ENCODE measurements around the gene STAT3. TPM values are rescaled to one million over a fixed set of nuclear protein-coding genes. Genes with fewer than 3 reads are reported as not detected.
"Not testable (repeated sequence)": the region's sequence is repeated elsewhere in the genome, so short reads cannot be mapped to it uniquely, and the experiment has no call there.

STAT3 gene
- total RNA-seq, 4 donors from 2014 or later: 146 to 253 (median 205) TPM

DNA sequence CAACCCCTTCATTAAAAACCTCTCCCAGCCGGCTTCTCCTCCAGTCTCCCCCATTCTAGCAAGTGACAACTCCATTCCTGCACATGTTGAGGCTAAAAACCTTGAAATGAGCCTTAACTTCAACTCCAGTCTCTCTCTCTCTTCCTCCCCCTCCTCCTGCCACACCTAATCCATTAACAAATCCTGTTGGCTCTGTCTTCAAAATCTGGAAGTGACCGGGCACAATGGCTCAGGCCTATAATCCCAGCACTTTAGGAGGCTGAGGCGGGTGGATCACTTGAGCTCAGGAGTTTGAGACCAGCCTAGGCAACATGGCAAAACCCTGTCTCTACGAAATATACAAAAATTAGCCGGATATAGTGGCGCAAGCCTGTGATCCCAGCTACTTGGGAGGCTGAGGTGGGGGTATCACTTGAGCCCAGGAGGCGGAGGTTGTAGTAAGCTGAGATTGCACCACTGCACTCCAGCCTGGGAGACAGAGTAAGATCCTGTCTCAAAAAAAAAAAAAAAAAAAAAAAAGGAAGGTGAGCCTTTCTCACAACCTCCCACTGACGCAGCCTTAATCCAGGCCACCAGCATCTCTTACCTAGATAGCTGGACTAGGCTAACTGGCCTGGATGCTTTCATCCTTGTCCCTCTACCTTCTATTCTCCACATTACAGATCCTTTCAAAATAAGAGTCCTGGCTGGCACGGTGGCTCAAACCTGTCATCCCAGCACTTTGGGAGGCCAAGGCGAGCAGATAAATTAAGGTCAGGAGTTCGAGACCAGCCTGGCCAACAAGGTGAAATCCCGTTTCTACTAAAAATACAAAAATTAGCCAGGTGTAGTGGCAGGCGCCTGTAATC lies 21.8 kb downstream of the STAT3 start:
- H3K36me3 ChIP-seq, H3K4me3 ChIP-seq, ATAC-seq, H3K27me3 ChIP-seq, H3K9me3 ChIP-seq: not testable (repeated sequence)
- peaks cover 4 to 78% (median 32%) of the 10 kb centered on the region in 3 donors for H3K4me1 ChIP-seq
- H3K27ac ChIP-seq: peak overlapping the region in 2 of 4 donors; percentile 11 to 35
- 50 to 61% methylated on average over 1 to 2 of the region's 13 CpGs for WGBS, 2 donors (ENCODE audit: low coverage in 1 of 2)

DNA sequence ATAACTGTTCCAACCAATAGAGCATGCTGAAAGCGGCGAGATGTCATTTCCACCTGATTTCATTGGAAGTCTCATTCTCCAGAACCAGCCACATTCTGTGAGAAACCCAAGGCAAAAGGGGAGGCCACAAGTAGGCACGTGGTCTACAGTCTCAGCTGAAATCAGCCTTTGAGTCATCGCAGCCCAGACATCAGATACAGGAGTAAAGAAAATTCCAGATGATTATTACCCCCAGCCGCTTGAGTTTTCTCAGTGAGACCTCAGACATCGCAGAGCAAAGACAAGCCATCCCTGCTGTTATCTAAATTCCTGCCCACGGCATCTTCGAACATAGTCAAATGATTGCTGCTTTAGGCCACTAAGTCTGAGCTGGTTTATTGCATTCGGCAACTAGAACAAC lies 23.1 kb downstream of the STAT3 start:
- WGBS, 2 donors (ENCODE audit: low coverage in 1 of 2): 94 to 96% methylated on average over 6 to 8 of the region's 9 CpGs
- H3K27ac ChIP-seq: peak overlapping the region in 3 of 4 donors; percentile 4 to 72 (median 71)
- H3K27me3 ChIP-seq: no peaks in the 10 kb centered on the region
- no peak for TF ChIP-seq POLR2AphosphoS5 (IDR thresholded peaks at IDR 0.05)
- no peak for TF ChIP-seq POLR2A (IDR thresholded peaks at IDR 0.05)
- TF ChIP-seq, protein P1, sequence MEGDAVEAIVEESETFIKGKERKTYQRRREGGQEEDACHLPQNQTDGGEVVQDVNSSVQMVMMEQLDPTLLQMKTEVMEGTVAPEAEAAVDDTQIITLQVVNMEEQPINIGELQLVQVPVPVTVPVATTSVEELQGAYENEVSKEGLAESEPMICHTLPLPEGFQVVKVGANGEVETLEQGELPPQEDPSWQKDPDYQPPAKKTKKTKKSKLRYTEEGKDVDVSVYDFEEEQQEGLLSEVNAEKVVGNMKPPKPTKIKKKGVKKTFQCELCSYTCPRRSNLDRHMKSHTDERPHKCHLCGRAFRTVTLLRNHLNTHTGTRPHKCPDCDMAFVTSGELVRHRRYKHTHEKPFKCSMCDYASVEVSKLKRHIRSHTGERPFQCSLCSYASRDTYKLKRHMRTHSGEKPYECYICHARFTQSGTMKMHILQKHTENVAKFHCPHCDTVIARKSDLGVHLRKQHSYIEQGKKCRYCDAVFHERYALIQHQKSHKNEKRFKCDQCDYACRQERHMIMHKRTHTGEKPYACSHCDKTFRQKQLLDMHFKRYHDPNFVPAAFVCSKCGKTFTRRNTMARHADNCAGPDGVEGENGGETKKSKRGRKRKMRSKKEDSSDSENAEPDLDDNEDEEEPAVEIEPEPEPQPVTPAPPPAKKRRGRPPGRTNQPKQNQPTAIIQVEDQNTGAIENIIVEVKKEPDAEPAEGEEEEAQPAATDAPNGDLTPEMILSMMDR (IDR thresholded peaks at IDR 0.05): no peak
- no peak for TF ChIP-seq EP300 (IDR thresholded peaks at IDR 0.05)
- no peak overlapping the region for H3K4me3 ChIP-seq
- no peaks in the 10 kb centered on the region for H3K36me3 ChIP-seq
- H3K9me3 ChIP-seq: no peaks in the 10 kb centered on the region
- ATAC-seq: no peak
- peaks cover 4 to 85% (median 34%) of the 10 kb centered on the region in 3 donors for H3K4me1 ChIP-seq

DNA sequence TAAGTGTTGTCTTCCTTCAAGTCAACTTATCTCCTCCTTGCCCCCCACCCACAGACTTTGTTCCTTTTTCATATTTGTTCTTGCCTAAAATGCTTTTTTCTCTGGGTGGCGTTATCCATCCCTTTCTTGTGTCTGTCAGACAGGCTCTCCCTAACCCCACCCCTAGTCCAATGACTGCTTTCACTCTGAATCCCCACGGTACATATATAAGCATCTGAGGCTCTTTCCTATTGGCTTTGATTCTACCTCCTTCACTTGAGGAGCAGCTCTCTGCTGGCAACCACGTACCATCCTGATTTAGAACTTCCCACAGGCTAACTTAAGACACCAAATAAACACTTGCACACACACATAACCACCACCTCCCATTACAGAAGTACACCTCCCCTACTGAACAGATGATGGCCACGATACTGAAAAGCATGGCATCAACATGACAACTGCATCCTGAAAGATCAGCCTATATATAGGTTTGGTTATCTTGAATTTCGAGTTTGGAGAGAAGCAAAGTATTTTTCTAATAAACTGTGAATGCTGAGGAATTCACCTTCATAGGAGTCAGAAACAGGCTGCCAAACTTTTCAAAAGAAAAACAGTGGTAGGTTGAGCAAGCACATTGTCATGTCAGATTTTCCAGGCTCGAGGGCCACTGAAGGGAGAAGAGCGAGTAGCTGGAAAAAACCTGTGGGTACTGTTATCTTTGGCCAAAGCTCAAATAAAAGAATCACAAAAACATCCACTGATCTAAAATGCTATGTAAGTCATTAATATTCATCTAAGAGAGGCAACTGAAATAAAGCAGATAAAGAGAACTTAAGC lies 24.3 kb downstream of the STAT3 start:
- WGBS, 2 donors (ENCODE audit: low coverage in 1 of 2): 27 to 38% methylated on average over 7 of the region's 7 CpGs
- no peaks in the 10 kb centered on the region for H3K36me3 ChIP-seq
- no peak for TF ChIP-seq POLR2A (IDR thresholded peaks at IDR 0.05)
- TF ChIP-seq POLR2AphosphoS5 (IDR thresholded peaks at IDR 0.05): no peak
- TF ChIP-seq, protein P1 (IDR thresholded peaks at IDR 0.05): no peak
- no peak for TF ChIP-seq EP300 (IDR thresholded peaks at IDR 0.05)
- peak overlapping the region; percentile 30 to 72 (median 68) for H3K27ac ChIP-seq
- H3K4me3 ChIP-seq: no peak overlapping the region
- peak; percentile 49 for ATAC-seq
- H3K4me1 ChIP-seq: peaks cover 4 to 91% (median 35%) of the 10 kb centered on the region in 3 donors
- no peaks in the 10 kb centered on the region for H3K27me3 ChIP-seq
- no peaks in the 10 kb centered on the region for H3K9me3 ChIP-seq

DNA sequence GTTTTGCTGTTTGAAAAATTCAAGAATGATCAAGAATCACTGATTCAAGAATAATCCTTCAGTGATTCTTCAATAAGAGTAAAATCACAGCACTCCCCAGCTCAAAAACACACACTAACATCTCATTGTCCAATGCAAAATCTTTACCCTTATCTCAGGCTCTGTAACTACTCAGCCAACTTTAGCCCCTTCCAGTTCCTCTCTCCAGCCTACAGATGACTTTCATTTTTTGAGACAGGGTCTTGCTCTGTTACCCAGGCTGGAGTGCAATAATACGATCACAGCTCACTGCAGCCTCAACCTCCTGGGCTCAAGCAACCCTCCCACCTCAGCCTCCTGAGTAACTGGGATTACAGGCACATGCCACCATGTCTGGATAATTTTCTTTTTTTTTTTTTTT lies 25.0 kb downstream of the STAT3 start:
- WGBS, 2 donors (ENCODE audit: low coverage in 1 of 2): 80 to 85% methylated on average over 1 of the region's 1 CpG
- TF ChIP-seq POLR2AphosphoS5 (IDR thresholded peaks at IDR 0.05): no peak
- TF ChIP-seq, protein P1 (IDR thresholded peaks at IDR 0.05): no peak
- no peak for TF ChIP-seq POLR2A (IDR thresholded peaks at IDR 0.05)
- no peak for TF ChIP-seq EP300 (IDR thresholded peaks at IDR 0.05)
- ATAC-seq: no peak
- Histone ChIP-seq H3K27me3 (no peaks in the 10 kb centered on the region), H3K9me3 (no peaks in the 10 kb centered on the region), H3K4me1 (peaks cover 4 to 93% (median 35%) of the 10 kb centered on the region in 3 donors), H3K36me3 (no peaks in the 10 kb centered on the region), H3K4me3 (no peak overlapping the region), H3K27ac (peak overlapping the region in 3 of 4 donors; percentile 49 to 71 (median 66))

DNA sequence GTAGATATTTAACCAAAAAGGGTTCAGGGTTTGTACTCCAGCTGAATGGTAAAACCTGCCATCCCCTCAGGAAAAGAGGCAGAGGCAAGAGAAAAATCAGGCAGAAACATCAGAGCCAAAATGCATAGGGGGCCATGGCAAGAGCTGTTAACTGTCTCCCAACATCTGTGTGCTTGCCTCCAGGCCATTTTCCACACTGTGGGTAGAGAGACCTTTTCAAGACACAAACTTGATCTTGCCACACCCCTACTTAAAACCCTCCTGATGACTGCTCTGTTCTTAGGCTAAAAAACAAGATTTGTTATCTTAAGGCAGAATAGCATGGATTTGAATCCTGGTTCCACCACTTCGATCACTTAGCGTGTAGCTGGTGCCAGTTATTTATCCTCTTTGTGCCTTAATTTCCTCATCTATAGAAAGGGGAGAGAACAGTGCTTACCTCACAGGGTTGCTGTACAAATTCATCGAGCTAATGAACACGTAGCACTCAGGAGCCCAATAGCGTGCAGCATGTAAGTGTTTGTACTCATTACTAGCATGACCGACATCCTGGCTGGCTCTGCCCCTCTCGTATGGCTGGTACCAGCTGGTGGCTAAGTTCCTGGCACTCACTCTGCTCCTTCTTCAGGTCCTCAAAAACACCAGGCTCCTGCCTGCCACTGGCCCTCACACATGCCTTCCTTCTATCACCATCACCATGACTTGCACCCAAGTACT lies 25.8 kb downstream of the STAT3 start:
- Histone ChIP-seq H3K36me3 (no peaks in the 10 kb centered on the region), H3K9me3 (no peaks in the 10 kb centered on the region), H3K4me1 (peaks cover 4 to 91% (median 33%) of the 10 kb centered on the region in 3 donors), H3K27me3 (no peaks in the 10 kb centered on the region), H3K4me3 (no peak overlapping the region), H3K27ac (peak overlapping the region in 3 of 4 donors; percentile 41 to 66 (median 49))
- 81 to 92% methylated on average over 2 to 6 of the region's 7 CpGs for WGBS, 2 donors (ENCODE audit: low coverage in 1 of 2)
- no peak for ATAC-seq
- TF ChIP-seq EP300 (IDR thresholded peaks at IDR 0.05) (no peak), POLR2AphosphoS5 (IDR thresholded peaks at IDR 0.05) (no peak), POLR2A (IDR thresholded peaks at IDR 0.05) (no peak)
- TF ChIP-seq, protein P1 (IDR thresholded peaks at IDR 0.05): no peak
